ENCODE data around the gene HSD17B1.
A peak's percentile ranks its signal among the peaks of the same experiment; 100 is the strongest.

The HSD17B1 gene

DNA sequence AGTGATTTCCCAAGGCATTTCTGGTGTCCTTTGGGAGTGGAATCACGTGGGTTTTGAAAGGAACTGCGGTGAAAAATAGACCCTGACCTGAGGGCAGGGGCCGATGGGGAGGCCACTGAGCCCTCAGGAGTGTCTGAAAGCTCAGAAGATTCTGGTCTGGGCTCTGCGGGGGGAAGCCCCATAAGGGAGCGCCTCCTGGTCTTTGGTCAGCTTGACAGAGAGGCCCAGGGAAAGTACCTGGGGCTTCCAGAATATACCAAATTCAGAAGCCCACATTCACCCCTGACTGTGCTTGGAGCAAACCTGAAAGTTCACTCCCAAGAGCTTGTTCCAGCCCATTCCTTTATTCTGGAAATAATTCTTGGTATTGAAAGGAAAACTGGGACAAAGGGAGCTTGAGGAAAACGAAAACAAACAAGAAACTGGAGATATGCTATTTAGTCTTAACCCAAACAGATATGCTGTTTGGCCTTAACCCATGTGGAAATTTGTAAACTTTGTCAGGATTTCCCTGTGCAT is 39.9 kb upstream of the HSD17B1 start:
- TF ChIP-seq CTCF (IDR thresholded peaks at IDR 0.05; ENCODE audit: low read depth, low read length) = no peak
- in situ Hi-C loops (cut with HindIII; ENCODE audit: low sequenced_read_pairs) = no loop called here
- H3K4me3 ChIP-seq (ENCODE audit: low read depth, low read length) = no peak overlapping the region
- no peak for DNase-seq (ENCODE audit: low read depth, low spot score)

- H3K4me3 ChIP-seq (ENCODE audit: low read depth, low read length) = no peak overlapping the region
- in situ Hi-C loops (cut with HindIII; ENCODE audit: low sequenced_read_pairs) = no loop called here
Measured at GRCh38 chr17:42513686-42514085, 39.0 kb upstream of the HSD17B1 start.

DNA sequence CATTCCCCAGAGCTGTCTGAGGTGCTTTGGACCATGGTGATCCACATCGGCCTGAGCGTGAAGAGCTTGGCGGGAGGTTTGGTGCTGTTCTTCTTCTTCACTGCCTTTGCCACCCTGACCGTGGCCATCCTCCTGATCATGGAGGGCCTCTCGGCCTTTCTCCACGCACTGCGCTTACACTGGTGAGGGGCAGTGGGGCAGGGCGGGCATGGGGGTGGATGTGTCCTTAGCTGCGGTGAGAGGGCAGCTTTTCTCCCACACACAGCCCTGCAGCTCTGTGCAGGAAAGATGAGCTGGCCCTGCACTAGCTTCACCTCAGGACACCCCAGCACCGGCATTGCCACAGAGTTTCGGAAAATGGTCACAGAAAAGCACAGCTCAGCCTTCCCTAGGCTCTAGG is 38.4 kb upstream of the HSD17B1 start:
- in situ Hi-C loops (cut with HindIII; ENCODE audit: low sequenced_read_pairs) = no loop called here

More at GRCh38 chr17:42513686-42514085, 39.0 kb upstream of the HSD17B1 start:
- TF ChIP-seq CTCF (IDR thresholded peaks at IDR 0.05; ENCODE audit: low read depth, low read length) = no peak
- DNase-seq (ENCODE audit: low read depth, low spot score) = no peak

GRCh38 chr17:42514867-42515266 is 37.9 kb upstream of the HSD17B1 start:
- DNase-seq (ENCODE audit: low read depth, low spot score) = no peak
- in situ Hi-C loops (cut with HindIII; ENCODE audit: low sequenced_read_pairs) = no loop called here
- no peak overlapping the region for H3K4me3 ChIP-seq (ENCODE audit: low read depth, low read length)
- no peak for TF ChIP-seq CTCF (IDR thresholded peaks at IDR 0.05; ENCODE audit: low read depth, low read length)

More for the DNA sequence above, 38.4 kb upstream of the HSD17B1 start:
- no peak for DNase-seq (ENCODE audit: low read depth, low spot score)
- TF ChIP-seq CTCF (IDR thresholded peaks at IDR 0.05; ENCODE audit: low read depth, low read length) = no peak
- no peak overlapping the region for H3K4me3 ChIP-seq (ENCODE audit: low read depth, low read length)

DNA sequence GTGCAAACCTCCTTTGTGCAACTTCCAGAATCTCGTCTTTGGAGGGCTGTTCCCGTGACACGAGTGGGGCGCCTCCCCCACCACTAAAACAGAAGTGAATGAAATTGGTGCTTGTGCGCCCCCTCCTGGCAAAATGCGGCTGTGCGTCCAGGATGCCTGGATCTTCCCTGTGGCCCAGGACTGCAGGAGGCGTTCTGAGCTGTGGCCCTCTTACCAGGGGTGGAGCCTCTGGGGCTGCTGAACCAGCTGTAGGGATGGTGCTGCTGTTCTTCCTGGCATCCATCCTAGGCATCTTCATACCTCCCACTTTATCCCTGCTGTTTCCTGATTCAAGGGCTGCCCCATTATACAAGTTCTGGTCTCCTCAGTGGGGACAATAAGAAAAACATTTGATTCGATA is 35.2 kb upstream of the HSD17B1 start:
- no peak overlapping the region for H3K4me3 ChIP-seq (ENCODE audit: low read depth, low read length)
- TF ChIP-seq CTCF (IDR thresholded peaks at IDR 0.05; ENCODE audit: low read depth, low read length) = peak; percentile 96
- in situ Hi-C loops (cut with HindIII; ENCODE audit: low sequenced_read_pairs) = no loop called here
- DNase-seq (ENCODE audit: low read depth, low spot score) = peak; percentile 87

DNA sequence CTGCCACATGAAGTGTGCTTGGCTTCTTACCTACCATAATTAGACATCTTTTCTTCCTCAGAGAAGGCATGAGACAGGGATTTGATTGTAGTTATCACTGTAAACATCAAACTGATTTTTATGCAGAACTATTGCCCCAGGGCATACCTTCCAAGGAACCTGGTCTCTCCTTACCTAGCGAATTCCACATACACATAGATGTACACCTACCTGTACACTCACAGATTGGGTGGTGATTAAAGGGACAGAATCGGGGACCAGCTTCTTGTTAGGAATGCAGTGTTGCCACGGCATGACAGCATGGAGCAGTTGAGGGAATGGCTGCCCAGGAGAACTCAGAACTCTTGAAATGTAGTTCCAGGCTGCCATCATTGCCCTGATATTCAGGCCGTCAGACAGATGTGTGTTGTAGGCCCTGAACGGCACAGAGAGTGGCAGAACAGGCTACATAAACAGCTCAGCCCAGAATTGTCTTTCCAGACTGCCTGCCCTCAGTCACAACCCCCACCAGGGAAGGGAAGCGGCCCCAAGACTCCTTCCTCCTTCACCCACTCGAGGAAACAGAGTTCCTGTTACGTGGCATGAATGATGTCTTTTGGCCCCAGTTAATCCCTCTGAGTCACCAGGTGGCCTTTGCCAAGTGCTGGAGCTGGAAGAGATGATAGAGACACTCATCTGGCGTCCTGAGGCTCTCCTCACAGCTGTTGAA is 34.5 kb upstream of the HSD17B1 start:
- in situ Hi-C loops (cut with HindIII; ENCODE audit: low sequenced_read_pairs) = no loop called here
- H3K4me3 ChIP-seq (ENCODE audit: low read depth, low read length) = no peak overlapping the region
- peak; percentile 93 for DNase-seq (ENCODE audit: low read depth, low spot score)
- no peak for TF ChIP-seq CTCF (IDR thresholded peaks at IDR 0.05; ENCODE audit: low read depth, low read length)
